DMS 273 treated with DMSO at 0.1 percent for 48 hours (cell line): ENCODE measurements around the gene ALG8.
"Not testable (repeated sequence)": the region's sequence is repeated elsewhere in the genome, so short reads cannot be mapped to it uniquely, and the experiment has no call there.

Experiments used
- DNase-seq: peaks from one replicate; lab custom pipeline; 2025; lab: John Stamatoyannopoulos, UW

Gene ALG8

DNA sequence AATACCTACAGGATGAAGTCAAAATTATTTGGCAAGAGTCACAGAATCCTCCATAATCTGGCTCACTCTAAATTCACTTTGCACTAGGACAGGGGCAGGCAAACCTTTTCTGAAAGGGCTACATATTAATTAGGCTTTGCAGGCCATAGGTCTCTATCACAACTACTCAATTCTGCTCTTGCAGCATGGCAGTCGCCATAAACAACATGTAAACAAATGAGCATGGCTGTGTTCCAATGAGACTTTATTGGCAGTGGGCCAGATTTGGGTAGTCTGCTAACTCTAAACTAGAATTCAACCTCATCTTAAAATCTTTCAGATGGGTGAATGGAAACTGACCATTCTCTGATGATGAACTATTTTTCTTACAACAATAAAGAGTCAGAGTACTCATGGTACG, 70.0 kb downstream of the ALG8 start:
- no peak for DNase-seq

GRCh38 chr11:78067704-78068103, 71.7 kb downstream of the ALG8 start:
- no peak for DNase-seq

DNA sequence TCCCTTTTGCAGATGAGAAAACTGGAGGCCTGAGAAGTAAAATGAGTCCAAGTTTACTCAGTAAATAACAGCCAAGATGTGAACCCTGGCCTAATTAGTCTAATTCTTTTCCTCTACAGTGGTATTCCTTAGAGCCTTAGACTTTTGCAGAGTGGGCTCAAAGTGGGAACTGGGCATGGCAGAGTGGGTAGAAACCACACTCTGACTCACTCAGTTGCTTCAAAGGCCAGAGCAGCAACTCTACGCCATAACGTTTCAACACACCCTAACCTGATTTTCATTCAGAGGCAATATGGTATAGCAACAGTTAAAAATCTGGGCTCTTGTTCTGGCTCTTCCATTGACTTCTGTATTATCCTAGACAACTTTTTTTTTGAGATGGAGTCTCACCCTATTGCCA, 73.0 kb downstream of the ALG8 start:
- DNase-seq: no peak

GRCh38 chr11:78065203-78065602, 74.2 kb downstream of the ALG8 start:
- no peak for DNase-seq

DNA sequence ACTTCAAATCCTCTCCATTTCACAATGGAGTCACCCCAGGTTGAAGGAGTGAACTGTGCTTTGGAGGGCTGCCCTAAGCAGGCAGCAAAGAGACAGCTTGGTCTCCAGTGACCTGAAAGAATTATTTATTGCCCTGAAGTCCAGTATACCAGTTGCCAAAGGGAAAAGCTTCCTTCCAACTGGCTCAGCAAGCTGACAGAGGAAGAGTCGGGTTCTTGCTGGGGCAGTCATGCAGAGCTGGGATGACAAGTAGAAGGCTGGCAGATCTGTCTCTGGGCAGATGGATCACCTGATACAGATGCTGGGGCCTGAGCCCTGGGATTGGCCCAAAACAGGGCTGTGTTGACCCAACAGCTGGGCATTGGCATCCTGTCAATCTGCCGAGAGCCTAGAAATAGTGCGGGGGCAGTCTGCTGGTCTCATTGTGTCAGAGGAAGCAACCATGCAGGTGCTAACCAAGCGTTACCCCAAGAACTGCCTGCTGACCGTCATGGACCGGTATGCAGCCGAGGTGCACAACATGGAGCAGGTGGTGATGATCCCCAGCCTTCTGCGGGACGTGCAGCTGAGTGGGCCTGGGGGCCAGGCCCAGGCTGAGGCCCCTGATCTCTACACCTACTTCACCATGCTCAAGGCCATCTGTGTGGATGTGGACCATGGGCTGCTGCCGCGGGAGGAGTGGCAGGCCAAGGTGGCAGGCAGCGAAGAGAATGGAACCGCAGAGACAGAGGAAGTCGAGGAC, 75.8 kb downstream of the ALG8 start, which contains the start of gene THRSP:
THRSP (plus strand) TSS at position 422 of the 742 bp plus-strand sequence; CDS start at position 443, 21 bp downstream.
- no peak for DNase-seq

DNA sequence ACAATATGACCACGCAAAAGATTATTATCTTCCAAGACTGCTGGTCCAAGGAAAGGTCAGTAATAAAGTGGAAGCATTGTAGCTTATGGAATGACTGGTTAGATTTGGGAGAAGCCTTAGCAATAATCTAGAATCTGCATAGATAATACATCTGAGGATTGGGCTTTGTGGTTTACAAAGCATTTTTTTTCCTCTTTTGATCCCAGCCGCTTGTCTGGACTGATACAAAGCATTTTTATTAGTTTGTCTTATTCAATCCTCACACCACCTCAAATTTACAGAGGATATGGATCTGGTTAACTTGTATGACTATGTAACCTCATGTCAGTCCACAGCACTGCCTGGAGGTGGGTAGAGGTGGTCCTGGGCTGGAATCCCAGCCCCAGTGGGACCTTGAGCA, 76.8 kb downstream of the ALG8 start:
- DNase-seq: no peak

DNA sequence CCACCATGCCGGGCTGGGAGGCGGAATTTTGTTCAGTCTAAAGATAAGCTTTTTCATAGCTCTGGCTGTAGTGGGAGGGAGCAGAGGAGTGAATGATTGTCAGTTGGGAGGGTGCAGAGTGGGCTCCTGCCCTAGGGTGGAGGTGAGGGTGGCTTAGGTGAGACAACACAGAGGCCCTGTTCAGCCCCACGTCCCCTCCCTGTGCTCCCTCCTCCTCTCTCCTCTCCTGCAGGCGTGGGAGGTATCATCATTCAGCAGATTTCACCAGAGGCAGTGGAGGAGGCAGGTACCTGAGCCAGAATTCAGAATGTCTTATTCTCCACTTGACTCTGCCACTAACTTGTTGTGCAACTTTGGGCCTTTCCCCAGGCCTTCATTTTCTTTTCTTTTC, 77.5 kb downstream of the ALG8 start:
- DNase-seq: no peak

GRCh38 chr11:78061088-78061920, 78.1 kb downstream of the ALG8 start:
- DNase-seq: peak; percentile 17

DNA sequence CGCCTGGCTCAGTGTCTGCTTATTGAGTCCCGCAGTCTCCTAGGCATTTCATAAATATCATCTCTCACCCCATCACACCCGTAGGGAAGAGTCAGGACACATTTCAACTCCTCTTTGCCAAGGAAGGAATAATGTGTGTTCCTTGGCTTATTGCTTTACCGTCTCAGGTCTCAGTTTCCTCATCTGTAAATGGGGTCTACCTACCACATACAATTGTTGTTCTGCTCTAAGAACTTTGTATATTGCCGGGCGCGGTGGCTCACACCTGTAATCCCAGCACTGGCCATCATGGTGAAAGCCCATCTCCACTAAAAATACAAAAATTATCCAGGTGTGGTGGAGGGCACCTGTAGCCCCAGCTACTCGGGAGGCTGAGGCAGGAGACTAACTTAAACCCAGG, 78.9 kb downstream of the ALG8 start:
- no peak for DNase-seq

- not testable (repeated sequence) for DNase-seq
These were observed 79.6 kb downstream of the ALG8 start for GRCh38 chr11:78059749-78060328.

- DNase-seq: no peak
These were observed 81.9 kb downstream of the ALG8 start for GRCh38 chr11:78057462-78058055.

GRCh38 chr11:78056093-78056492, 83.3 kb downstream of the ALG8 start:
- no peak for DNase-seq

DNA sequence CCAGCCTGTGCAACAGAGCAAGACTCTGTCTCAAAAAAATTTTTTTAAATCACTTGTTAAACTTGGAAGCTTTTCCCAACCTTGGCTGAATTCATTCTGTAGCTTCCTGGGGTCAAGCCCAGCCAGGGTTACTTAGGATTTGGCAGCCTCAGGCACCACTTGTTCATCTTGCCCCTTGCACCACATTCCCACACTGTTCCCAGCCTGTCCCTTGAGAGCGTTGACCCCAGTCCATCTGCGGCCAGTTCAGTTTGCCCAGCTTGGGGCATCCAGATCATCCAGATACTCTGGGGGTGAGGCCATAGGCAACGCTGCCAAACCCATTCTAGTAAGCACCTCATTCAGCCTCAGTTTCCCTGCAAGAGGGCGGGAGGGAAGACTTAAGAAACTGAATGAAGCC, 84.5 kb downstream of the ALG8 start:
- DNase-seq: no peak

DNA sequence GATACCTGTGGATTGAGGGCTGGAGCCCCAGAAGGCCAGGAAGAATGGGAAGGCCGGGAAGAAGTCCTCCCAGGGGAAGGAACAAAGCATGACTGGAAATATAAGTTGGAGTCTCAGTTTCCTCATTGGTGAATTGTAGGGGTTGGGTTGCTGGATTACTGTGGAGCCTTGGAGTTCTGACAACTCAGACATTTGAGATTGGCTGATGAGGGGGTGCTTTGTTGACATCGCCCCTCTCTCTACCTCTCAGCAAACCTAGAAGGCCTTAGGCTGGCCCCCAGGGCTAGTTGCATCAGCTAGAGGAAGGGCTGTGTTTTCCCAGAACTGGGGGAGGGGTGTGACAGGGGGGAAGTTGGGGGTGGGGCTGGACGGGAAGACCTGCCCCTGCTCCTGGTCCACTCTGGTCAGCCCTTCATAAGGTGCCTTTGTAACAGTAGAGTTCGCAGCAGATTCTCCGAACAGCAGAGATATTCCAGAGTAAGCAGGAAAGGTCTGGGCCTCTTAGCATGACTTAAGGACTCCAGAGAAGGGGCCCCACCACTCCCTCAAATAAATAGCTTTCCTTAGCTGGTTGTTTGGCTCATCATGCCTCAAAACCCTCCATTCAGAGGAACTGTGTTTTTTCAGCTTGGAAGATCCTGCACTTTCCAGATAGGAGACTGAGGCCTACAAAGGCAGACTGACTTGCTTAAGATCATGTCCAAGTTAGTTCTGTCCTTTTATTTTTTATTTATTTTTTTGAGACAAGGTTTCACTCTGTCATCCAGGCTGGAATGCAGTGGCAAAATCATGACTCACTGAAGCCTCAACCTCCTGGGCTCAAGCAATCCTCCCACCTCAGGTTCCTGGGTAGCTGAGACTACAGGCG, 88.2 kb downstream of the ALG8 start:
- no peak for DNase-seq
